ENCODE measurements around the gene FLRT3. TPM values are rescaled to one million over a fixed set of nuclear protein-coding genes. Genes with fewer than 3 reads are reported as not detected.

FLRT3 gene
- polyA plus RNA-seq, 1 donor (not counting 4 experiments of a cell fraction or from before 2014, with no cell fraction given) = 91.7 TPM

- Histone ChIP-seq H3K4me3 (ENCODE audit: control insufficient read depth in 2 of 3, extremely low read depth in 1 of 3, insufficient read depth in 2 of 3, low read depth in 1 of 3, low read length in 3 of 3) (no peak overlapping the region), H3K27me3 (ENCODE audit: control insufficient read depth, extremely low read depth, insufficient read depth, low read length) (no peaks in the 10 kb centered on the region)
- no peak for TF ChIP-seq EZH2 (IDR thresholded peaks at IDR 0.05; ENCODE audit: low read length)
- TF ChIP-seq, protein P1, sequence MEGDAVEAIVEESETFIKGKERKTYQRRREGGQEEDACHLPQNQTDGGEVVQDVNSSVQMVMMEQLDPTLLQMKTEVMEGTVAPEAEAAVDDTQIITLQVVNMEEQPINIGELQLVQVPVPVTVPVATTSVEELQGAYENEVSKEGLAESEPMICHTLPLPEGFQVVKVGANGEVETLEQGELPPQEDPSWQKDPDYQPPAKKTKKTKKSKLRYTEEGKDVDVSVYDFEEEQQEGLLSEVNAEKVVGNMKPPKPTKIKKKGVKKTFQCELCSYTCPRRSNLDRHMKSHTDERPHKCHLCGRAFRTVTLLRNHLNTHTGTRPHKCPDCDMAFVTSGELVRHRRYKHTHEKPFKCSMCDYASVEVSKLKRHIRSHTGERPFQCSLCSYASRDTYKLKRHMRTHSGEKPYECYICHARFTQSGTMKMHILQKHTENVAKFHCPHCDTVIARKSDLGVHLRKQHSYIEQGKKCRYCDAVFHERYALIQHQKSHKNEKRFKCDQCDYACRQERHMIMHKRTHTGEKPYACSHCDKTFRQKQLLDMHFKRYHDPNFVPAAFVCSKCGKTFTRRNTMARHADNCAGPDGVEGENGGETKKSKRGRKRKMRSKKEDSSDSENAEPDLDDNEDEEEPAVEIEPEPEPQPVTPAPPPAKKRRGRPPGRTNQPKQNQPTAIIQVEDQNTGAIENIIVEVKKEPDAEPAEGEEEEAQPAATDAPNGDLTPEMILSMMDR (optimal IDR thresholded peaks at IDR 0.05 in 1 of 3, IDR thresholded peaks at IDR 0.05 in 1 of 3, conservative IDR thresholded peaks at IDR 0.05 in 1 of 3; ENCODE audit: extremely low read depth in 1 of 3, insufficient read depth in 2 of 3, low read length in 3 of 3) = no peak
Measured at GRCh38 chr20:14361509-14362345, 24.3 kb upstream of the FLRT3 start.

GRCh38 chr20:14360416-14360815 lies 23.0 kb upstream of the FLRT3 start:
- Histone ChIP-seq H3K9me3 (ENCODE audit: control insufficient read depth, low read depth, low read length) (no peaks in the 10 kb centered on the region), H2AFZ (ENCODE audit: control insufficient read depth, low read length) (no peak overlapping the region), H3K4me3 (ENCODE audit: control insufficient read depth in 2 of 3, extremely low read depth in 1 of 3, insufficient read depth in 2 of 3, low read depth in 1 of 3, low read length in 3 of 3) (no peak overlapping the region), H3K9ac (ENCODE audit: control insufficient read depth, extremely low read depth, insufficient read depth, low read length) (no peak overlapping the region), H3K4me1 (ENCODE audit: control insufficient read depth, extremely low read depth, insufficient read depth, low read length) (peaks cover 4% of the 10 kb centered on the region), H4K20me1 (ENCODE audit: control insufficient read depth, extremely low read depth, insufficient read depth, low read length) (no peaks in the 10 kb centered on the region), H3K9me1 (ENCODE audit: control insufficient read depth, extremely low read depth, insufficient read depth, low read length) (no peaks in the 10 kb centered on the region), H3K79me2 (ENCODE audit: control insufficient read depth, insufficient read depth, low read length) (no peaks in the 10 kb centered on the region), H3K36me3 (ENCODE audit: control insufficient read depth in 2 of 2, extremely low read depth in 1 of 2, insufficient read depth in 2 of 2, low read length in 2 of 2) (no peaks in the 10 kb centered on the region), H3K4me2 (ENCODE audit: control insufficient read depth, extremely low read depth, insufficient read depth, low read depth, low read length) (no peak overlapping the region), H3K27me3 (ENCODE audit: control insufficient read depth, extremely low read depth, insufficient read depth, low read length) (no peaks in the 10 kb centered on the region), H3K27ac (ENCODE audit: control insufficient read depth, insufficient read depth, low read length) (no peak overlapping the region)
- DNase-seq (ENCODE audit: low read depth, low spot score) = no peak
- peak; percentile 64 for FAIRE-seq
- dilution Hi-C loops (cut with MboI; ENCODE audit: extremely low pct_ligation_motif_present, low sequenced_read_pairs) = no loop called here
- no peak for TF ChIP-seq EZH2 (IDR thresholded peaks at IDR 0.05; ENCODE audit: low read length)
- TF ChIP-seq, protein P1 (optimal IDR thresholded peaks at IDR 0.05 in 1 of 3, IDR thresholded peaks at IDR 0.05 in 1 of 3, conservative IDR thresholded peaks at IDR 0.05 in 1 of 3; ENCODE audit: extremely low read depth in 1 of 3, insufficient read depth in 2 of 3, low read length in 3 of 3) = no peak

More at GRCh38 chr20:14361509-14362345, 24.3 kb upstream of the FLRT3 start:
- H3K9me3 ChIP-seq (ENCODE audit: control insufficient read depth, low read depth, low read length) = no peaks in the 10 kb centered on the region
- DNase-seq (ENCODE audit: low read depth, low spot score) (no peak), FAIRE-seq (no peak)
- H4K20me1 ChIP-seq (ENCODE audit: control insufficient read depth, extremely low read depth, insufficient read depth, low read length) = no peaks in the 10 kb centered on the region
- no peaks in the 10 kb centered on the region for H3K9me1 ChIP-seq (ENCODE audit: control insufficient read depth, extremely low read depth, insufficient read depth, low read length)
- no peaks in the 10 kb centered on the region for H3K36me3 ChIP-seq (ENCODE audit: control insufficient read depth in 2 of 2, extremely low read depth in 1 of 2, insufficient read depth in 2 of 2, low read length in 2 of 2)
- no peak overlapping the region for H3K9ac ChIP-seq (ENCODE audit: control insufficient read depth, extremely low read depth, insufficient read depth, low read length)
- H3K79me2 ChIP-seq (ENCODE audit: control insufficient read depth, insufficient read depth, low read length) = no peaks in the 10 kb centered on the region
- dilution Hi-C loops (cut with MboI; ENCODE audit: extremely low pct_ligation_motif_present, low sequenced_read_pairs) = no loop called here
- no peak overlapping the region for H3K4me2 ChIP-seq (ENCODE audit: control insufficient read depth, extremely low read depth, insufficient read depth, low read depth, low read length)
- no peak overlapping the region for H2AFZ ChIP-seq (ENCODE audit: control insufficient read depth, low read length)
- H3K4me1 ChIP-seq (ENCODE audit: control insufficient read depth, extremely low read depth, insufficient read depth, low read length) = peaks cover 4% of the 10 kb centered on the region
- no peak overlapping the region for H3K27ac ChIP-seq (ENCODE audit: control insufficient read depth, insufficient read depth, low read length)

All from keratinocyte (primary cell).